GM18526 (cell line): Measurements from ENCODE around the gene TMEM176A.

Source experiments
- POLR2A ChIP-seq: IDR thresholded peaks from 3 replicates; pipeline ENCODE4 v1.6.1; 2011; ENCODE audit not compliant: insufficient read length; ENCODE audit errors: extremely low read depth

TMEM176A gene

GRCh38 chr7:150849204-150849775 is 48.7 kb downstream of the TMEM176A start:
- no peak for TF ChIP-seq POLR2A

GRCh38 chr7:150850273-150850672 is 49.7 kb downstream of the TMEM176A start:
- no peak for TF ChIP-seq POLR2A

DNA sequence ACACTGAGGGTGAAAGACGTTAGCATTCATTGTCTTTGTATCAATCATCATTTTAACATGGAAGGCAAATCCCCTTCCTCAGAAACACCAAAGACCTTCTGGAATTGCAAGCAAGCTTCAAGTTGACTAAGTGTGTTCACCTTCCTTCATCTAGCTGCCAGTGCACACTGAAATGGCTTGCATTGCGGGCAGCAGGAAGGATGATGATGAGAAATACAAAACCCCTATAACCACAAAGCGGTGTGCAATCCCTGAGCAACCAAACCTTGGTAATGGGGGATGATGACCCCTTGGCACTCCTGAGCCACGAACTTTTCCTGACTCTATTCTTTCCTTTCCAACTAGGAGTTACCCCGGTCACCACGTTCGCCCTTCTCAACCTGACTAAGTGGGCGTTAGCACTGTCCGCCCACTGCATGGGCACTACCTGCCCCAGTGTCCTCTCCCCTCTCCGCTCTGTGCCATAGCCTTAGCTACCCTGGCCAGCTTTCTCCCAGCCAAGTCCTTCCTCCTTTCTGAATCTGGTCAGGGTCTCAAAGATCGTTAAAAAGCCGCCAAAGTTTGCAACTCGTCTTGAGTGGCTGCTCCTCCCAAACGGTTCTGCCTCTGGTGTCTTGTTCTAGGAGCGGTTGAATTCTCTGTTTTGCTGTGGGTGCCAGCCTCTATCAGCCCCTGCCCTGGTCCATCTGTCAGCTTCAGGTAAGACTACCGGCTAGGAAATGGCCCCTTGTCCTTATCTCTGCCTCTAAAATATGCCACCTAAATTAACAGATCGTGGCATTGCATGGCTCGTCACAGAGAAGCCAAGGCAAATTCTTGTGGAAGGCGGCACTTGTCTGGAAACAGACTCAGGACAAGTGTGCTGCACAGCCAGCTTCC is 51.2 kb downstream of the TMEM176A start:
- TF ChIP-seq POLR2A: no peak

GRCh38 chr7:150852371-150852905 is 51.9 kb downstream of the TMEM176A start, which contains the start of gene AOC1:
TSS of gene AOC1 (plus strand) at chr7:150852517. CDS start at chr7:150856471, 3,954 bp downstream.
- TF ChIP-seq POLR2A: no peak

- no peak for TF ChIP-seq POLR2A
Observed at GRCh38 chr7:150854066-150855000, 53.8 kb downstream of the TMEM176A start.
